Measurements from ENCODE around the gene RAB8A.
"Not testable (repeated sequence)": the region's sequence is repeated elsewhere in the genome, so short reads cannot be mapped to it uniquely, and the experiment has no call there.

RAB8A gene

DNA sequence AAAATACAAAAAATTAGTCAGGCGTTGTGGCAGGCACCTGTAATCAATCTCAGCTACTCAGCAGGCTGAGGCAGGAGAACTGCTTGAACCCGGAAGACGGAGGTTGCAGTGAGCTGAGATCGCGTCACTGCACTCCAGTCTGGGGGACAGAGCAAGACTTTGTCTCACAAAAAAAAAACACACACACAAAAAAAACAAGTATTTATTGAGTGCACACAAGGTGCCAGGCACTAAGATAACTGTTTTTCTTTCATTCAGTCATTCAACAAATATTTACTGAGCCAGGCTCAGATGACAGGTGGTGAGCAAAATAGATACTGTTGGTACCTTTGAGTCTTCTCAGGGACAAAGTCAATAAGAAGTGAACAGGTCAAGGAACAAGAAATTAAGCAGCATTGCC, 55.4 kb downstream of the RAB8A start:
- DNase-seq (ENCODE audit: insufficient read length, low spot score) (no peak), FAIRE-seq (no peak)

DNA sequence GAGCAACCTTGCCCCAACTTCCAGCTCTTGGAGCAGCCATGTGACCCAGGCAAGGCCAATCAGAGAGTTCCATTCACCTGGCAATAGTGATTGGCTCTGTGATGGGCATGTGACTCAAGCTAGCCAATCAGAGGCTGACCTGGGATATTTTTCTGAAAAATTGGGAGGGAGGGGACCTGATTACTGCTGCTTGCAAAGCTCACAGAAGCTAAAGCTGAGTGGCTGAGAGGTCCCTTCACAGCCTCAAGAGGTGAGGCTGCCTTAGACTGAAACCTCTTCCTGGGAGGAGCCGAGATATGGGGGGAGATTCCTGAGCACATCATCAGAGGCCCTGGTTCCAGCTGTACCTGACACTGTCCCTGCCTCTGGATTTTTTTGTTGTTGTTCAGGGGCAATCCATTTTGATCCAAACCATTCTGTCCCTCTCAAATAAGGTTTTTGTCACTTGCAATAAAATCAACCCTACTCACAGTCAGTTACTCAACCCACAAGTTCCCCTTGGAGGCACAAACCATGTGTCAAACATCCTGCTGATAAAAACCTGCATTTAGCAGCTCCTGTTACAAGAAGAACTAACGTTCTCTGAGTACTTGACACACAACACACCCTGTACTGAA, 56.9 kb downstream of the RAB8A start:
- DNase-seq (ENCODE audit: insufficient read length, low spot score), result no peak
- FAIRE-seq, result no peak

DNA sequence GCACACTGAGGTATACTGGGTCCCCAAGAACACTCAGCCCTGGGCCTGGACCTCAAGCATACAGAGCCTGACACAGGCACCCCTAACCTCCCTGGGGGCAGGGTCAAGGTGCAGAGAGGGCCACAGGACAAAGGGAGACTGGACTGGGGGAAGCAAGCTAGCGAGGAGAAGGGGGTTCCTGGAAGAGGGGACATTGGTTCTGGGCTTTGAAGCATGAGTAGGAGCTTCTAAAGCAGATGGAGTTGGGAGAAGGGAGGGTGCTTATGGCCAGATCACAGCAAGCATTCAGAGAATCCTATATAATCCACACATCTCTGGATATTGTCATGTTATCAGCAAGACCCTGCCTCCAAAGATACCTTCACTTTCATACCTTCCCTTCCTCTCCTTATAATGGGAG, 58.4 kb downstream of the RAB8A start:
- FAIRE-seq (no peak), DNase-seq (ENCODE audit: insufficient read length, low spot score) (no peak)

DNA sequence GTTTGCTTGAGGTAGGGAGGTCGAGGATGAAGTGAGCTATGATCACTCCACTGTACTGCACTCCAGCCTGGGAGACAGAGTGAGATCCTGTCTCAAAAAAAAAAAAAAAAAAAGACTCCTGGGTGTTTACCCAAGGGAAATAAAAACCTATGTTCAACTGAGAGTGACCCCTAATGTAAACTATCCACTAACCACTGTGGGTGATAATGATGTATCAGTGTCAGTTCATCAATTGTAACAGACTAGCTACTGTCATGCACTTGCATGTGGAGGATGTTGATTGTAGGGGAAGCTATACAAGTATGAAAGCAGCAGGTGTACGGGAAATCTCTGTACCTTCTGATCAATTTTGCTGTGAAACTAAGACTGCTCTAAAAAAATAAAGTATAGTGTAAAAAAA, 64.3 kb downstream of the RAB8A start:
- FAIRE-seq (peak; percentile 39), DNase-seq (ENCODE audit: insufficient read length, low spot score) (no peak)

DNA sequence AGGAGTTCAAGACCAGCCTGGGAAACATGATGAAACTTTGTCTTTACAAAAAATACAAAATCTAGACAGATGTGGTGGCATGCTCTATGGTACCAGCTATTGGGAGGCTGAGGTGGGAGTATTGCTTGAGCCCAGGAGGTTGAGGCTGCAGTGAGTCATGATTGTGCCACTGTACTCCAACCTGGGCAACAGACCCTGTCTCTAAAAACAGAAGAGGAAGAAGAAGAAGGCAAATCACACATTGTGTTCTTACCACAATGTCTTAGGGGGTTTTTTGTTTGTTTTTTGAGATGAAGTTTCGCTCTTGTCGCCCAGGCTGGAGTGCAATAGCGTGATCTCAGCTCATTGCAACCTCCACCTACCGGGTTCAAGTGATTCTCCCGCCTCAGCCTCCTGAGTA, 67.2 kb downstream of the RAB8A start:
- not testable (repeated sequence) for FAIRE-seq; DNase-seq (ENCODE audit: insufficient read length, low spot score)

DNA sequence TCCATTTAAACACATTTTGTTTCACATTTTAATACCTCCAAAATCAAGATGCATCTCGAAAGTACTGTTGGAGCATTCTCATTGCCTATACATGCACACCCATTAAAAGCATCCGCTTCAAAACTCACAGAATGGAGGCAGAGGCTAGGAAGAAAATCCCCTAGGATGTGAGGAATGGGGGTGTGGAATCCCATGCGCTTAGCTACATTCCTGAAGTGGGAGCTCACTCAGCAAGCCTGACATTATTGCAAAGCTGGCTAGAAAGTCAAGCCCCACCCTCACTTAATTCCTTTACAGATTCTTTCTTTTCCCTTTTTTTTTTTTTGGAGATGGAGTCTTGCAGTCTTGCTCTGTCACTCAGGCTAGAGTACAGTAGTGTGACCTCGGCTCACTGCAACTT, 68.9 kb downstream of the RAB8A start:
- DNase-seq (ENCODE audit: insufficient read length, low spot score) (no peak), FAIRE-seq (no peak)
